Right renal cortex interstitium (tissue), 3 donors: ENCODE measurements around the gene BHLHE41. TPM values are rescaled to one million over a fixed set of nuclear protein-coding genes. Genes with fewer than 3 reads are reported as not detected.
A peak's percentile ranks its signal among the peaks of the same experiment; 100 is the strongest.

Experiments
- DNase-seq, 3 donors: peaks; one replicate each; pipeline ENCODE4 v3.0.0-alpha.2; 2013; ENCODE audit warnings: low read depth in 3 of 3, low spot score in 2 of 3
- polyA plus RNA-seq, 3 donors: library from polyadenylated mRNA; unstranded; fragments of 120-200 nt; gene quantifications; one replicate each; pipeline ENCODE4 v1.2.1, GENCODE V29; 2013; ENCODE audit not compliant: insufficient read length in 3 of 3

Gene BHLHE41
- polyA plus RNA-seq, 3 donors = 0.68 to 2.9 (median 1.1) TPM

GRCh38 chr12:26116829-26117715 is 7.8 kb downstream of the BHLHE41 start:
- DNase-seq = no peak

- no peak for DNase-seq
These were observed 10.0 kb downstream of the BHLHE41 start for GRCh38 chr12:26114720-26115401.

GRCh38 chr12:26113853-26114719 is 10.8 kb downstream of the BHLHE41 start:
- DNase-seq = peak in 1 of 3 donors; percentile 83

GRCh38 chr12:26113181-26113654 is 11.6 kb downstream of the BHLHE41 start:
- no peak for DNase-seq

GRCh38 chr12:26112703-26113147 is 12.1 kb downstream of the BHLHE41 start:
- DNase-seq = no peak

- DNase-seq = no peak
These were observed 12.6 kb downstream of the BHLHE41 start for GRCh38 chr12:26112232-26112631.

- no peak for DNase-seq
These were observed 15.4 kb downstream of the BHLHE41 start for GRCh38 chr12:26109343-26109881.

GRCh38 chr12:26108915-26109314 is 15.9 kb downstream of the BHLHE41 start:
- DNase-seq = no peak

- DNase-seq = no peak
These were observed 18.5 kb downstream of the BHLHE41 start for GRCh38 chr12:26106347-26106746.

- no peak for DNase-seq
These were observed 21.9 kb downstream of the BHLHE41 start for GRCh38 chr12:26102953-26103352.

- DNase-seq = no peak
These were observed 23.1 kb downstream of the BHLHE41 start for GRCh38 chr12:26101763-26102162.

- DNase-seq = no peak
These were observed 23.5 kb downstream of the BHLHE41 start for GRCh38 chr12:26101350-26101734.

- DNase-seq = no peak
These were observed 24.0 kb downstream of the BHLHE41 start for GRCh38 chr12:26100666-26101349.

GRCh38 chr12:26097046-26097878 is 27.6 kb downstream of the BHLHE41 start:
- DNase-seq = no peak

- DNase-seq = no peak
These were observed 28.8 kb downstream of the BHLHE41 start for GRCh38 chr12:26096036-26096435.

GRCh38 chr12:26095186-26095585 is 29.7 kb downstream of the BHLHE41 start:
- DNase-seq = no peak

- DNase-seq = no peak
These were observed 32.3 kb downstream of the BHLHE41 start for GRCh38 chr12:26092346-26093105.

- no peak for DNase-seq
These were observed 33.0 kb downstream of the BHLHE41 start for GRCh38 chr12:26091822-26092221.
